ENCODE results near the gene CHN1. TPM values are rescaled to one million over a fixed set of nuclear protein-coding genes. Genes with fewer than 3 reads are reported as not detected.

Gene CHN1, protein sequence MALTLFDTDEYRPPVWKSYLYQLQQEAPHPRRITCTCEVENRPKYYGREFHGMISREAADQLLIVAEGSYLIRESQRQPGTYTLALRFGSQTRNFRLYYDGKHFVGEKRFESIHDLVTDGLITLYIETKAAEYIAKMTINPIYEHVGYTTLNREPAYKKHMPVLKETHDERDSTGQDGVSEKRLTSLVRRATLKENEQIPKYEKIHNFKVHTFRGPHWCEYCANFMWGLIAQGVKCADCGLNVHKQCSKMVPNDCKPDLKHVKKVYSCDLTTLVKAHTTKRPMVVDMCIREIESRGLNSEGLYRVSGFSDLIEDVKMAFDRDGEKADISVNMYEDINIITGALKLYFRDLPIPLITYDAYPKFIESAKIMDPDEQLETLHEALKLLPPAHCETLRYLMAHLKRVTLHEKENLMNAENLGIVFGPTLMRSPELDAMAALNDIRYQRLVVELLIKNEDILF
- 50.4 and 54.0 TPM in 2 replicates for total RNA-seq (2021; fragmentation: NEBNext Ultra II Directional; extraction: Animal tissue kit (Norgen Biotek cat#: 25700))
- 27.5 and 65.7 TPM in 2 replicates for polyA plus RNA-seq (2011; rRNA removed)
- 58.1 TPM for polyA plus RNA-seq (2011; cell fraction: cytosol; rRNA removed)
- 29.0 TPM for polyA plus RNA-seq (2011; cell fraction: nucleus; rRNA removed)
- 45.3 to 77.3 TPM (median 55.9 TPM) in 4 replicates for polyA plus RNA-seq (2012, experiment 1 of 2)
- 4.8 TPM for polyA plus RNA-seq (2012, experiment 2 of 2)
- 24.2 TPM for polyA plus RNA-seq (2013, experiment 1 of 2)
- polyA plus RNA-seq (2013, experiment 2 of 2), result 24.6 TPM
- polyA minus RNA-seq (2011; rRNA and poly(A)+ RNA removed), result 80.3 and 138 TPM in 2 replicates
- 23.7 TPM for polyA minus RNA-seq (2011; cell fraction: cytosol; rRNA and poly(A)+ RNA removed)
- 85.2 TPM for polyA minus RNA-seq (2011; cell fraction: nucleus; rRNA and poly(A)+ RNA removed)
- long read RNA-seq, experiment 1, partial matches to known transcripts, result 16 of 49 reads
- long read RNA-seq, experiment 1, other reads (novel, unspliced or antisense), result 27 of 49 reads
- long read RNA-seq, experiment 2, transcript CHN1-201 (7 exons, 2,047 nt), result major isoform, 10 of 63 reads
- long read RNA-seq, experiment 2, partial matches to known transcripts, result 52 of 63 reads
- long read RNA-seq, experiment 2, other reads (novel, unspliced or antisense), result 1 of 63 reads

DNA sequence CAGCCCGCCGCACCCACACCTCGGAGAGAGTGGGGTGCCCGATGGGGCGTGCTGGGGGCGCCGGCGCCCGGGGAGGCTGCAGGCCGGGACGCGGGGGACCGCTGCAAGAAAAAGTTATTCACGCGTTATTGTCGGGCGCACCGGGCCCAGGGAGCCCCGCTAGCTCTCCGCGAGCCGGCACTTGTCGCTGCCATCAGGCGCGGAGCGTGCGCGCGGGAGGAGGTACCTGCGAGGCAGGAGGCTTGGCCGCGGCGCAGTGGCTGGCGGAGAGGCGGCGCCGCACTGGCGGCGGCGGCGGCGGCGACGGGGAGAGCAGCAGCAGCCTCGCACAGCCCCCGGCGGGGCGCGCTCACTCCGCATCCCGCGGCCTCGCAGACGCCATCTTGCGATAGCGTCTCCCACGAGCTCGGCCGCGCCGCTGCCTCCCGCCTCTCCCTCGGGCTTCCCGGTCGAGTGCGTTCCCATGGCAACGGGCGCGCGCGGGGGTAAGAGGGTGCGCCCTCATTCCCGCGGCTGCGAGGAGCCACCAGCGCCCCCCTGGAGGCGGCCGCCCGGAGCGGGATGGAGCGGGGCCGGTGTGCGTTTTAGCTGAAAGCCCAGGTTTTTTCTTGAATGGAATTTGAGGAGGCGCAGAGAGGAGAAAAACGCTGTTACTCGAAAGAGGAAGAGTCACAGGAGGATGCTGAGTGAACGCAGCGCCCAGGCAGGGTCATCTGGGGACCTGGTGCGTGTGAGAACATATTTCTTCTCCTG lies at the start of gene CHN1:
TSS of gene CHN1 (minus strand) at position 402 of the 753 bp plus-strand sequence. CDS start 469 bp downstream, outside the sequence.
- POLR2A ChIA-PET (ENCODE audit: partially characterized antibody), result interaction anchor here (0.6 to 2.0 kb wide), 20 partner anchors 8 to 274 kb away, joined by 3 to 14 read pairs (median 4); partner anchors contain the start of gene ATF2
- Histone ChIP-seq H3K4me3 (ENCODE audit: extremely low read depth in 1 of 4, insufficient read depth in 2 of 4, low read depth in 3 of 4, low read length in 4 of 4) (peak within 1 kb of the TSS; percentile 74 to 77 (median 76)), H2AK5ac (ENCODE audit: low read depth, low read length) (no peak within 1 kb of the TSS), H4K5ac (ENCODE audit: insufficient read length, low read depth, low read length) (peak within 1 kb of the TSS; percentile 70), H2BK12ac (ENCODE audit: low read depth, low read length) (peak within 1 kb of the TSS; percentile 55; the same call in 1 of the 2 replicates), H3K23me2 (ENCODE audit: low read depth, low read length) (no peaks in the 10 kb centered on the region; the same call in 1 of the 2 replicates), H3K79me2 (ENCODE audit: control insufficient read depth in 1 of 2, insufficient read depth in 2 of 2, low read length in 2 of 2) (peaks cover 8 to 43% of the 10 kb centered on the region in 2 experiments), H3K56ac (replicated peaks; ENCODE audit: insufficient read length, low read depth, low read length) (peak within 1 kb of the TSS; percentile 83), H4K20me1 (replicated peaks in 1 of 2; ENCODE audit: control insufficient read depth in 1 of 2, insufficient read depth in 2 of 2, low read length in 2 of 2) (peaks cover 0 to 3% of the 10 kb centered on the region in 2 experiments), H3K9me3 (ENCODE audit: insufficient read depth in 2 of 2, low read depth in 1 of 2, low read length in 1 of 2) (no peaks in the 10 kb centered on the region), H3K4ac (replicated peaks; ENCODE audit: insufficient read length, low read depth, low read length) (no peak within 1 kb of the TSS), H3K4me1 (replicated peaks in 1 of 4; ENCODE audit: control insufficient read depth in 3 of 4, insufficient read depth in 4 of 4, low read length in 3 of 4) (peaks cover 0 to 17% (median 11%) of the 10 kb centered on the region in 4 experiments; a peak in 4 of 7 replicates), H4K91ac (replicated peaks; ENCODE audit: insufficient read length, low read length) (peak within 1 kb of the TSS; percentile 49), H3K9ac (replicated peaks in 1 of 4; ENCODE audit: extremely low read depth in 1 of 4, low read depth in 3 of 4, low read length in 3 of 4) (peak within 1 kb of the TSS; percentile 66 to 92 (median 80)), H3K23ac (ENCODE audit: insufficient read length) (no peak within 1 kb of the TSS), H2BK120ac (replicated peaks; ENCODE audit: low read depth, low read length) (no peak within 1 kb of the TSS), H2BK5ac (ENCODE audit: low read depth, low read length) (peak within 1 kb of the TSS; percentile 29; the same call in 1 of the 2 replicates), H3K27ac (ENCODE audit: low read depth, low read length) (peak within 1 kb of the TSS; percentile 81), H3K14ac (ENCODE audit: insufficient read length) (no peak within 1 kb of the TSS), H3K36me3 (ENCODE audit: control insufficient read depth in 2 of 4, insufficient read depth in 4 of 4, low read length in 3 of 4) (no peaks in the 10 kb centered on the region; a peak in 1 of 8 replicates), H2BK20ac (ENCODE audit: low read length) (no peak within 1 kb of the TSS), H3K79me1 (ENCODE audit: low read depth, low read length) (no peaks in the 10 kb centered on the region), H4K8ac (ENCODE audit: extremely low read depth, insufficient read depth, low read length) (peak within 1 kb of the TSS; percentile 94), H2AFZ (ENCODE audit: low read length) (peak within 1 kb of the TSS; percentile 47; the same call in 1 of the 2 replicates), H3K4me2 (ENCODE audit: insufficient read depth in 1 of 2, low read depth in 2 of 2, low read length in 2 of 2) (peak within 1 kb of the TSS; percentile 65 to 87), H2BK15ac (ENCODE audit: low read length) (no peak within 1 kb of the TSS; the same call in 1 of the 2 replicates), H3K18ac (ENCODE audit: extremely low read depth, low read length) (peak within 1 kb of the TSS; percentile 48), H3K27me3 (replicated peaks in 1 of 4; ENCODE audit: control insufficient read depth in 3 of 4, extremely low read depth in 1 of 4, insufficient read depth in 3 of 4, low read length in 3 of 4) (no peaks in the 10 kb centered on the region)
- WGBS, 2 experiments (ENCODE audit: extremely low coverage in 1 of 2, insufficient coverage in 1 of 2, insufficient read length in 1 of 2, insufficient replicate concordance in 2 of 2, low coverage in 1 of 2, low lambda C conversion rate in 2 of 2, missing lambda C conversion rate in 1 of 2), result 1% methylated on average over 64 of the region's 89 CpGs; no CpG with 5 or more reads in 1 of the 2 experiments
- FAIRE-seq, result no peak
- CTCF ChIA-PET (ENCODE audit: partially characterized antibody), result interaction anchor here (0.6 to 2.2 kb wide), 11 partner anchors 10 to 317 kb away, joined by 3 to 11 read pairs (median 3); no protein-coding TSS in a partner anchor
- DNase-seq (ENCODE audit: low read depth in 1 of 2, low spot score in 2 of 2), result peak in 1 of 2 experiments; percentile 89
- 0 out of 2 replicates have a peak, but pooled peaks have one; percentile 8 for TF ChIP-seq BACH1 (IDR thresholded peaks at IDR 0.05; ENCODE audit: low read length)
- no peak for TF ChIP-seq BCL11A (IDR thresholded peaks at IDR 0.05; ENCODE audit: low read depth in 2 of 2, low read length in 2 of 2)
- TF ChIP-seq TAF1 (IDR thresholded peaks at IDR 0.05; ENCODE audit: low read depth, low read length), result peak; percentile 88
- peak; percentile 100 for TF ChIP-seq RBBP5 (IDR thresholded peaks at IDR 0.05; ENCODE audit: borderline replicate concordance, low read depth, low read length)
- peak; percentile 66; the same call in 1 of the 2 replicates for TF ChIP-seq TBP (IDR thresholded peaks at IDR 0.05; ENCODE audit: low read depth, low read length)
- peak; percentile 45 for TF ChIP-seq SAP30 (IDR thresholded peaks at IDR 0.05; ENCODE audit: insufficient read depth, insufficient replicate concordance, low read length)

Data from H1 (cell line).